Mesothelial cell of epicardium (in vitro differentiated cells): ENCODE results near the gene DVL1. TPM values are rescaled to one million over a fixed set of nuclear protein-coding genes. Genes with fewer than 3 reads are reported as not detected.
"Not testable (repeated sequence)": the region's sequence is repeated elsewhere in the genome, so short reads cannot be mapped to it uniquely, and the experiment has no call there.

Source experiments
- DNase-seq, 2 experiments: peaks; one replicate each; pipeline ENCODE4 v3.0.0; 2021; ENCODE audit warnings: low spot score in 2 of 2; ENCODE audit not compliant: unreplicated experiment in 2 of 2
- H3K27ac Mint-ChIP-seq: 2 replicates; pipeline ENCODE4 v1.8.0; 2021; ENCODE audit warnings: mixed read lengths
- H3K27me3 Mint-ChIP-seq: 2 replicates; pipeline ENCODE4 v1.8.0; 2021; ENCODE audit warnings: low read depth, mixed read lengths
- H3K36me3 Mint-ChIP-seq: 2 replicates; pipeline ENCODE4 v1.8.0; 2021; ENCODE audit warnings: mixed read lengths
- H3K4me1 Mint-ChIP-seq: 2 replicates; pipeline ENCODE4 v1.8.0; 2021; ENCODE audit warnings: mixed read lengths
- H3K4me3 Mint-ChIP-seq: 2 replicates; pipeline ENCODE4 v1.8.0; 2021; ENCODE audit warnings: mild to moderate bottlenecking, moderate library complexity, mixed read lengths
- H3K9me3 Mint-ChIP-seq: 2 replicates; pipeline ENCODE4 v1.8.0; 2021; ENCODE audit warnings: mixed read lengths
- CTCF ChIP-seq: fragments of 200-600 bp; sonication (generic); IDR thresholded peaks from one replicate; pipeline ENCODE4 v1.5.0; 2021; ENCODE audit warnings: antibody characterized with exemption; ENCODE audit not compliant: unreplicated experiment
- total RNA-seq: library from RNA; stranded (reverse); gene quantifications from 3 replicates; pipeline ENCODE4 v1.2.1, GENCODE V29; 2021

Gene DVL1
- total RNA-seq, 1 donor from 2014 or later: 54.5 TPM

- Mint-ChIP-seq H3K4me3 (no peak overlapping the region), H3K27me3 (no peaks in the 10 kb centered on the region), H3K4me1 (peaks cover 10% of the 10 kb centered on the region), H3K27ac (peak overlapping the region; percentile 5), H3K36me3 (peaks cover 7% of the 10 kb centered on the region), H3K9me3 (no peaks in the 10 kb centered on the region)
- no peak for DNase-seq
- no peak for TF ChIP-seq CTCF
These were observed 31.8 kb downstream of the DVL1 start for GRCh38 chr1:1317420-1317819.

GRCh38 chr1:1316199-1316598 is 33.0 kb downstream of the DVL1 start:
- H3K36me3 Mint-ChIP-seq, H3K4me1 Mint-ChIP-seq, H3K27ac Mint-ChIP-seq, DNase-seq, H3K4me3 Mint-ChIP-seq, H3K27me3 Mint-ChIP-seq, H3K9me3 Mint-ChIP-seq: not testable (repeated sequence)

- Mint-ChIP-seq H3K27ac (peak overlapping the region; percentile 30), H3K4me1 (peaks cover 7% of the 10 kb centered on the region), H3K4me3 (no peak overlapping the region), H3K27me3 (no peaks in the 10 kb centered on the region), H3K36me3 (peaks cover 7% of the 10 kb centered on the region), H3K9me3 (no peaks in the 10 kb centered on the region)
- no peak for DNase-seq
- TF ChIP-seq CTCF: no peak
These were observed 33.7 kb downstream of the DVL1 start for GRCh38 chr1:1315435-1315954.

GRCh38 chr1:1314678-1315335 is 34.4 kb downstream of the DVL1 start:
- H3K4me3 Mint-ChIP-seq: no peak overlapping the region
- peaks cover 7% of the 10 kb centered on the region for H3K36me3 Mint-ChIP-seq
- H3K27ac Mint-ChIP-seq: no peak overlapping the region

GRCh38 chr1:1314237-1314586 is 35.0 kb downstream of the DVL1 start:
- no peak for DNase-seq
- Mint-ChIP-seq H3K36me3 (peaks cover 6% of the 10 kb centered on the region), H3K27ac (no peak overlapping the region), H3K9me3 (no peaks in the 10 kb centered on the region), H3K4me1 (peaks cover 8% of the 10 kb centered on the region), H3K4me3 (no peak overlapping the region), H3K27me3 (no peaks in the 10 kb centered on the region)
- no peak for TF ChIP-seq CTCF

More at GRCh38 chr1:1314678-1315335, 34.4 kb downstream of the DVL1 start:
- DNase-seq: no peak
- Mint-ChIP-seq H3K9me3 (no peaks in the 10 kb centered on the region), H3K4me1 (peaks cover 7% of the 10 kb centered on the region), H3K27me3 (no peaks in the 10 kb centered on the region)
- TF ChIP-seq CTCF: no peak

GRCh38 chr1:1313500-1314236 is 35.5 kb downstream of the DVL1 start:
- H3K9me3 Mint-ChIP-seq: no peaks in the 10 kb centered on the region
- H3K4me3 Mint-ChIP-seq: no peak overlapping the region
- no peaks in the 10 kb centered on the region for H3K27me3 Mint-ChIP-seq
- no peak for DNase-seq
- no peak for TF ChIP-seq CTCF
- no peak overlapping the region for H3K27ac Mint-ChIP-seq
- peaks cover 5% of the 10 kb centered on the region for H3K36me3 Mint-ChIP-seq
- H3K4me1 Mint-ChIP-seq: peaks cover 10% of the 10 kb centered on the region
